Esophagus muscularis mucosa (tissue), 3 donors: Measurements from ENCODE around the gene FAM221A.

Experiments used
- CTCF ChIP-seq, 3 experiments: fragments of 200-600 bp in 2 of 3; fragments of 450-650 bp in 1 of 3; sonication (generic) in 2 of 3; IDR thresholded peaks; one replicate each; pipeline ENCODE4 v1.5.1; 2017 to 2019; ENCODE audit warnings: antibody characterized with exemption in 3 of 3, mild to moderate bottlenecking in 2 of 3, moderate library complexity in 1 of 3
- EP300 ChIP-seq: sonication (generic); formaldehyde crosslinking; IDR thresholded peaks from one replicate; pipeline ENCODE4 v1.6.1; 2017; ENCODE audit warnings: antibody characterized with exemption

- TF ChIP-seq CTCF (IDR thresholded peaks at IDR 0.05) (no peak), EP300 (no peak)
Measured at GRCh38 chr7:23653942-23654341, 26.1 kb upstream of the FAM221A start.
